ENCODE measurements around the gene C21orf91.

C21orf91 gene

GRCh38 chr21:17783481-17784179, 35.5 kb downstream of the C21orf91 start:
- TF ChIP-seq CTCF (IDR thresholded peaks at IDR 0.05; ENCODE audit: low read depth, low read length) = no peak
- H3K4me3 ChIP-seq (ENCODE audit: low read depth, low read length) = no peak overlapping the region

GRCh38 chr21:17783003-17783402, 36.2 kb downstream of the C21orf91 start:
- no peak overlapping the region for H3K4me3 ChIP-seq (ENCODE audit: low read depth, low read length)
- no peak for TF ChIP-seq CTCF (IDR thresholded peaks at IDR 0.05; ENCODE audit: low read depth, low read length)

- TF ChIP-seq CTCF (IDR thresholded peaks at IDR 0.05; ENCODE audit: low read depth, low read length) = no peak
- H3K4me3 ChIP-seq (ENCODE audit: low read depth, low read length) = no peak overlapping the region
Observed at GRCh38 chr21:17782051-17782450, 37.1 kb downstream of the C21orf91 start.

- no peak overlapping the region for H3K4me3 ChIP-seq (ENCODE audit: low read depth, low read length)
- no peak for TF ChIP-seq CTCF (IDR thresholded peaks at IDR 0.05; ENCODE audit: low read depth, low read length)
Observed at GRCh38 chr21:17781524-17781923, 37.6 kb downstream of the C21orf91 start.

GRCh38 chr21:17780539-17780938, 38.6 kb downstream of the C21orf91 start:
- no peak overlapping the region for H3K4me3 ChIP-seq (ENCODE audit: low read depth, low read length)
- TF ChIP-seq CTCF (IDR thresholded peaks at IDR 0.05; ENCODE audit: low read depth, low read length) = no peak

- TF ChIP-seq CTCF (IDR thresholded peaks at IDR 0.05; ENCODE audit: low read depth, low read length) = no peak
- H3K4me3 ChIP-seq (ENCODE audit: low read depth, low read length) = no peak overlapping the region
Observed at GRCh38 chr21:17779980-17780379, 39.2 kb downstream of the C21orf91 start.

GRCh38 chr21:17779496-17779895, 39.7 kb downstream of the C21orf91 start:
- TF ChIP-seq CTCF (IDR thresholded peaks at IDR 0.05; ENCODE audit: low read depth, low read length) = no peak
- no peak overlapping the region for H3K4me3 ChIP-seq (ENCODE audit: low read depth, low read length)

Data from WI38 (cell line).